ENCODE results near the gene SP140. TPM values are rescaled to one million over a fixed set of nuclear protein-coding genes. Genes with fewer than 3 reads are reported as not detected.

SP140 gene
- total RNA-seq, 1 experiment from 2014 or later: 2.6 TPM

GRCh38 chr2:230267059-230267458, 41.5 kb downstream of the SP140 start (continued):
- TF ChIP-seq, protein P1, sequence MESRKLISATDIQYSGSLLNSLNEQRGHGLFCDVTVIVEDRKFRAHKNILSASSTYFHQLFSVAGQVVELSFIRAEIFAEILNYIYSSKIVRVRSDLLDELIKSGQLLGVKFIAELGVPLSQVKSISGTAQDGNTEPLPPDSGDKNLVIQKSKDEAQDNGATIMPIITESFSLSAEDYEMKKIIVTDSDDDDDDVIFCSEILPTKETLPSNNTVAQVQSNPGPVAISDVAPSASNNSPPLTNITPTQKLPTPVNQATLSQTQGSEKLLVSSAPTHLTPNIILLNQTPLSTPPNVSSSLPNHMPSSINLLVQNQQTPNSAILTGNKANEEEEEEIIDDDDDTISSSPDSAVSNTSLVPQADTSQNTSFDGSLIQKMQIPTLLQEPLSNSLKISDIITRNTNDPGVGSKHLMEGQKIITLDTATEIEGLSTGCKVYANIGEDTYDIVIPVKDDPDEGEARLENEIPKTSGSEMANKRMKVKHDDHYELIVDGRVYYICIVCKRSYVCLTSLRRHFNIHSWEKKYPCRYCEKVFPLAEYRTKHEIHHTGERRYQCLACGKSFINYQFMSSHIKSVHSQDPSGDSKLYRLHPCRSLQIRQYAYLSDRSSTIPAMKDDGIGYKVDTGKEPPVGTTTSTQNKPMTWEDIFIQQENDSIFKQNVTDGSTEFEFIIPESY (IDR thresholded peaks at IDR 0.05; ENCODE audit: extremely low read depth, insufficient replicate concordance, low read length): no peak
- TF ChIP-seq SRF (IDR thresholded peaks at IDR 0.05; ENCODE audit: low read depth) (no peak), EGR1 (IDR thresholded peaks at IDR 0.05; ENCODE audit: low read depth) (no peak), RAD21 (IDR thresholded peaks at IDR 0.05; ENCODE audit: low read depth) (no peak), FOSL1 (IDR thresholded peaks at IDR 0.05; ENCODE audit: low read depth) (no peak), YY1 (IDR thresholded peaks at IDR 0.05; ENCODE audit: extremely low read depth, insufficient replicate concordance, low read depth, low read length) (no peak), ZFX (IDR thresholded peaks at IDR 0.05) (no peak), ELF1 (IDR thresholded peaks at IDR 0.05; ENCODE audit: borderline replicate concordance, low read depth) (no peak), EZH2phosphoT487 (IDR thresholded peaks at IDR 0.05; ENCODE audit: borderline replicate concordance) (no peak), ZNF274 (IDR thresholded peaks at IDR 0.05; ENCODE audit: low read depth, low read length) (no peak), JUND (IDR thresholded peaks at IDR 0.05) (no peak)

DNA sequence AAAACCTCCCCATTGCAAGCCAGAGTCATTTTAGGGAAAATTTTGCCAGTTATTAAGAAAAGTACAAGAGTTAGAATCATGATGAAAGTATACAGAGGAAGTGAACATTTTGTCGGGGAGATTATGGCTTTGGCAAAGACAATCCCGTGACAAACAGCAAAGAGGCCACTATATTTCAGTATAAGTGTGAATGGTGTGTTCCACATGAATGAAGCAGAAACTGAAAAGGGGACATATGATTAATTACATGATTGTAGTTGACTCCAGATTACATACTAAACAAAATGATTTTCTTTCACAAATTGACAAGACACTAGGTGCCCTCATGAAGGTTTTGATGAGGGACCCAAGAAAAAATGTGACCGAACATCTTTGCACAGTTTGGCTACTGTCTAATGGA, 42.0 kb downstream of the SP140 start:
- RAD21 ChIA-PET (ENCODE audit: low non-redundant PET in 1 of 2, low total read pairs in 2 of 2, uncharacterized antibody in 2 of 2, unreplicated experiment in 2 of 2): no interaction called here
- no peaks in the 10 kb centered on the region for H4K20me1 ChIP-seq (ENCODE audit: insufficient read depth)
- intact Hi-C loops (cut with micrococcal nuclease): no loop called here
- no peaks in the 10 kb centered on the region for H3K9me2 ChIP-seq (ENCODE audit: insufficient read depth)
- ATAC-seq (no peak), DNase-seq (ENCODE audit: low read depth, low spot score) (no peak)
- H2AFZ ChIP-seq (ENCODE audit: low read depth, low read length, poor library complexity, severe bottlenecking): no peak overlapping the region
- H3K79me2 ChIP-seq (ENCODE audit: insufficient read depth, low read length): no peaks in the 10 kb centered on the region
- H3K4me2 ChIP-seq (ENCODE audit: low read length): no peak overlapping the region
- TF ChIP-seq YY1 (IDR thresholded peaks at IDR 0.05; ENCODE audit: extremely low read depth, insufficient replicate concordance, low read depth, low read length) (no peak), EZH2phosphoT487 (IDR thresholded peaks at IDR 0.05; ENCODE audit: borderline replicate concordance) (no peak), EGR1 (IDR thresholded peaks at IDR 0.05; ENCODE audit: low read depth) (no peak), JUND (IDR thresholded peaks at IDR 0.05) (no peak)
- TF ChIP-seq, protein P2, sequence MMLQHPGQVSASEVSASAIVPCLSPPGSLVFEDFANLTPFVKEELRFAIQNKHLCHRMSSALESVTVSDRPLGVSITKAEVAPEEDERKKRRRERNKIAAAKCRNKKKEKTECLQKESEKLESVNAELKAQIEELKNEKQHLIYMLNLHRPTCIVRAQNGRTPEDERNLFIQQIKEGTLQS (IDR thresholded peaks at IDR 0.05): no peak
- H3K27me3 ChIP-seq (ENCODE audit: insufficient read depth, low read length): no peaks in the 10 kb centered on the region
- H3K9ac ChIP-seq (ENCODE audit: low read length): no peak overlapping the region
- CTCF ChIA-PET: no interaction called here
- peaks cover 0 to 6% of the 10 kb centered on the region in 2 experiments; a peak in 1 of 4 replicates for H3K4me1 ChIP-seq (ENCODE audit: control insufficient read depth in 1 of 2, insufficient read depth in 2 of 2, low read length in 2 of 2)
- POLR2A ChIA-PET: no interaction called here
- H3K27ac ChIP-seq (ENCODE audit: low read depth, low read length): no peak overlapping the region
- H3K9me3 ChIP-seq (ENCODE audit: control insufficient read depth in 1 of 2, insufficient read depth in 1 of 2, low read depth in 1 of 2, low read length in 2 of 2): no peaks in the 10 kb centered on the region
- no peaks in the 10 kb centered on the region for H3K36me3 ChIP-seq (ENCODE audit: control insufficient read depth in 1 of 2, insufficient read depth in 2 of 2, low read length in 2 of 2)
- H3K4me3 ChIP-seq (replicated peaks in 1 of 2; ENCODE audit: low read depth in 1 of 2, low read length in 2 of 2): no peak overlapping the region
- no TSS peak for BruUV-seq (replicated peaks)
